Measurements from ENCODE around the gene TOR2A.

- TF ChIP-seq CTCF (IDR thresholded peaks at IDR 0.05) (no peak), POLR2A (IDR thresholded peaks at IDR 0.05) (no peak)
Observed at GRCh38 chr9:127703289-127703946, 31.7 kb downstream of the TOR2A start.
